K562 (cell line): ENCODE measurements around the gene SUMF2. TPM values are rescaled to one million over a fixed set of nuclear protein-coding genes. Genes with fewer than 3 reads are reported as not detected.

Experiments used
- ATAC-seq: fragments of 200-7000 bp; cut with Tn5 transposase; 3 replicates; pipeline ENCODE4 v1.9.1; 2020; ENCODE audit warnings: moderate library complexity
- BruUV-seq: library from RNA; stranded (reverse); fragments of 400-500 nt; replicated peaks from 2 replicates; lab custom pipeline; 2021; lab: Mats Ljungman, UMichigan
- CTCF ChIA-PET: fragments of 300-600 bp; formaldehyde crosslinking; extraction: SDS; loops from one replicate; lab custom pipeline; 2021; ENCODE audit warnings: low intra/inter-chr PET ratio; lab: Yijun Ruan, JAX
- POLR2A ChIA-PET: fragments of 300-600, 350-650 bp; sonication (Branson Sonifier 250); formaldehyde crosslinking; extraction: SDS; loops from one replicate; lab custom pipeline; 2021; ENCODE audit warnings: antibody characterized with exemption, inconsistent platforms; lab: Yijun Ruan, JAX
- DNase-seq, 4 experiments: peaks; one replicate each; pipeline versions ENCODE4 v3.0.0 to v3.0.0-alpha.2; 2011 to 2018; ENCODE audit warnings: low spot score in 3 of 4, mixed read lengths in 3 of 4; ENCODE audit errors: extremely low read depth in 1 of 4
- FAIRE-seq: peaks from 2 replicates; lab custom pipeline; 2011; peaks lifted over from hg19 to GRCh38; lab: Jason Lieb, UNC
- H2AFZ ChIP-seq: 2 replicates; pipeline ENCODE4 v1.6.0; 2011; ENCODE audit warnings: low read depth, low read length, control low read depth, inconsistent platforms
- H3K27ac ChIP-seq: fragments of 200-600 bp; 3 replicates; pipeline ENCODE4 v1.8.0; 2011; ENCODE audit warnings: low read depth, mild to moderate bottlenecking, control low read depth, inconsistent platforms, low read length, moderate library complexity, mixed read lengths; ENCODE audit errors: extremely low read depth
- H3K27me3 ChIP-seq, 2 experiments: fragments of 300-600 bp in 1 of 2; 2 replicates in 1 of 2; 3 replicates in 1 of 2; pipeline versions ENCODE4 v1.6.0 to v1.8.0; 2011; ENCODE audit warnings: inconsistent platforms in 2 of 2, low read length in 2 of 2, mild to moderate bottlenecking in 1 of 2, mixed read lengths in 1 of 2, moderate library complexity in 1 of 2; ENCODE audit not compliant: control insufficient read depth in 2 of 2, insufficient read depth in 2 of 2
- H3K36me3 ChIP-seq: fragments of 300-600 bp; 3 replicates; pipeline ENCODE4 v1.8.0; 2011; ENCODE audit warnings: mild to moderate bottlenecking, low read length, inconsistent platforms; ENCODE audit not compliant: control insufficient read depth, insufficient read depth
- H3K4me1 ChIP-seq, 2 experiments: fragments of 200-600 bp in 1 of 2; replicated peaks in 1 of 2; 2 replicates in 1 of 2; 3 replicates in 1 of 2; pipeline versions ENCODE4 v1.5.1 to v1.8.0; 2011; ENCODE audit warnings: inconsistent platforms in 2 of 2, low read length in 2 of 2, mild to moderate bottlenecking in 1 of 2, mixed read lengths in 1 of 2, moderate library complexity in 1 of 2; ENCODE audit not compliant: control insufficient read depth in 2 of 2, insufficient read depth in 2 of 2
- H3K4me2 ChIP-seq: 2 replicates; pipeline ENCODE4 v1.6.1; 2011; ENCODE audit warnings: low read length, control low read depth, inconsistent platforms, mixed read lengths; ENCODE audit not compliant: insufficient read depth
- H3K4me3 ChIP-seq: fragments of 200-600 bp; sonication (generic), shearing (Covaris generic); 2 replicates; pipeline ENCODE4 v1.5.1; 2016; ENCODE audit warnings: control low read depth, inconsistent platforms
- H3K79me2 ChIP-seq: fragments of 200-600 bp; 3 replicates; pipeline ENCODE4 v1.8.0; 2011; ENCODE audit warnings: low read length, inconsistent platforms; ENCODE audit not compliant: control insufficient read depth, insufficient read depth
- H3K9ac ChIP-seq, 2 experiments: 2 replicates each; pipeline versions ENCODE4 v1.6.0 to v1.6.1; 2011; ENCODE audit warnings: low read depth in 2 of 2, low read length in 2 of 2, control low read depth in 1 of 2, inconsistent platforms in 1 of 2, mild to moderate bottlenecking in 1 of 2, mixed read lengths in 1 of 2; ENCODE audit not compliant: insufficient read depth in 1 of 2
- H3K9me1 ChIP-seq: one replicate; pipeline ENCODE4 v1.6.0; 2011; ENCODE audit warnings: inconsistent platforms, mild to moderate bottlenecking, low read length, moderate library complexity; ENCODE audit not compliant: control insufficient read depth, insufficient read depth
- H3K9me3 ChIP-seq: replicated peaks from 2 replicates; pipeline ENCODE4 v1.5.1; 2011; ENCODE audit warnings: low read depth, low read length, inconsistent platforms; ENCODE audit not compliant: control insufficient read depth, insufficient read depth
- H4K20me1 ChIP-seq: replicated peaks from 2 replicates; pipeline ENCODE4 v1.6.1; 2011; ENCODE audit warnings: low read length, inconsistent platforms, mixed read lengths; ENCODE audit not compliant: control insufficient read depth, insufficient read depth
- BDP1 ChIP-seq: IDR thresholded peaks from 3 replicates; pipeline ENCODE4 v1.6.1; 2011; ENCODE audit not compliant: insufficient read length, insufficient read depth
- STAT5A ChIP-seq: IDR thresholded peaks from 2 replicates; pipeline ENCODE4 v1.6.1; 2012; ENCODE audit warnings: low read length, inconsistent platforms, borderline replicate concordance
- USF2 ChIP-seq: sonication (generic); formaldehyde crosslinking; IDR thresholded peaks from 2 replicates; pipeline ENCODE4 v1.5.0; 2020; ENCODE audit warnings: missing genetic modification reagents
- ZNF165 ChIP-seq: fragments of 250-450 bp; sonication (Bioruptor Pico); IDR thresholded peaks from 2 replicates; pipeline ENCODE4 v1.4.0; 2020; ENCODE audit warnings: borderline replicate concordance
- ZNF592 ChIP-seq: fragments of 450-650 bp; IDR thresholded peaks from 2 replicates; pipeline ENCODE4 v1.6.1; 2017; ENCODE audit warnings: antibody characterized with exemption, mild to moderate bottlenecking
- WGBS: fragments of 100-300 bp; shearing (Covaris generic); methylation state at CpG from one replicate; pipeline ENCODE4 v1.1.6; 2016; ENCODE audit warnings: low coverage, mixed read lengths; ENCODE audit not compliant: insufficient coverage; ENCODE audit errors: missing lambda C conversion rate; 5-methylcytosine and 5-hydroxymethylcytosine counted together
- in situ Hi-C: fragments of 300-500 bp; cut with MboI; formaldehyde crosslinking; loops from 4 replicates; pipeline ENCODE4 v1.15.0; 2018; ENCODE audit warnings: inconsistent platforms, mixed read lengths
- intact Hi-C: fragments of 100-400 bp; cut with micrococcal nuclease; formaldehyde crosslinking; loops from 2 replicates; pipeline ENCODE4 v1.14.2; 2022
- polyA plus RNA-seq, 8 experiments: library from polyadenylated mRNA; depleted of rRNA in 4 of 8; stranded (reverse) in 5 of 8; unstranded in 3 of 8; fragments of >200 nt; fragmentation: Nextera tagmentation in 2 of 8; fragmentation: Illumina TruSeq in 1 of 8; extraction: Ambion mirVana in 2 of 8; extraction: Trizol in 1 of 8; gene quantifications; 2 replicates each; pipeline versions ENCODE4 v1.2.1 to v1.2.3, GENCODE V29; 2011 to 2014; ENCODE audit warnings: inconsistent platforms in 1 of 8, missing spikeins in 1 of 8
- total RNA-seq, 7 experiments: library from RNA; depleted of rRNA in 6 of 7; stranded (reverse); fragments of >200 nt in 6 of 7; fragmentation: Illumina TruSeq in 2 of 7; extraction: Trizol in 2 of 7; gene quantifications; 2 replicates each; pipeline versions ENCODE4 v1.2.1 to v1.2.3, GENCODE V29; 2011 to 2021; ENCODE audit warnings: low replicate concordance in 1 of 7

SUMF2 gene
- total and polyA plus RNA-seq, 9 of the 15 experiments (the other 6 are each of a cell fraction or from before 2014, with no cell fraction given): 39.0 to 113 (median 67.7) TPM

- Histone ChIP-seq H3K4me3 (no peak overlapping the region), H3K27ac (no peak overlapping the region), H4K20me1 (no peaks in the 10 kb centered on the region), H3K9me3 (peaks cover 12% of the 10 kb centered on the region), H3K4me1 (peaks cover 0 to 6% of the 10 kb centered on the region in 2 experiments; a peak in 3 of 5 replicates), H3K4me2 (no peak overlapping the region), H3K79me2 (peaks cover 8% of the 10 kb centered on the region), H3K36me3 (peaks cover 3% of the 10 kb centered on the region; the same call in 1 of the 3 replicates), H3K9ac (no peak overlapping the region), H3K9me1 (no peaks in the 10 kb centered on the region), H2AFZ (peak overlapping the region; percentile 62), H3K27me3 (no peaks in the 10 kb centered on the region)
- no TSS peak for BruUV-seq
- POLR2A ChIA-PET: no interaction called here
- CTCF ChIA-PET: no interaction called here
- no peak for TF ChIP-seq ZNF165
- no peak for TF ChIP-seq BDP1
- 0 out of 2 replicates have a peak, but pooled peaks have one; percentile 23 for TF ChIP-seq ZNF592
- TF ChIP-seq USF2 (CRISPR knock-in tag): peak; percentile 24; the same call in 1 of the 2 replicates
- TF ChIP-seq STAT5A: no peak
- DNase-seq (peak in 1 of 4 experiments; percentile 23), ATAC-seq (no peak), FAIRE-seq (no peak)
- in situ Hi-C loops (no loop called here), intact Hi-C loops (no loop called here)
- WGBS: 11% methylated on average over 1 of the region's 1 CpG
Measured at GRCh38 chr7:56110611-56111010, 46.5 kb downstream of the SUMF2 start.
